HCT116 (cell line): ENCODE measurements around the gene CFAP97D2. TPM values are rescaled to one million over a fixed set of nuclear protein-coding genes. Genes with fewer than 3 reads are reported as not detected.

Experiments
- ATAC-seq: fragments of 200-7000 bp; cut with Tn5 transposase; 2 replicates; pipeline ENCODE4 v1.9.1; 2020; ENCODE audit warnings: mild to moderate bottlenecking, moderate library complexity
- BruUV-seq: library from RNA; stranded (reverse); fragments of 400-500 nt; replicated peaks from 2 replicates; lab custom pipeline; 2021; lab: Mats Ljungman, UMichigan
- CTCF ChIA-PET: fragments of 300-600 bp; sonication (Branson Sonifier 250); formaldehyde crosslinking; loops from one replicate; lab custom pipeline; 2021; ENCODE audit warnings: antibody characterized with exemption; lab: Charles Lee
- POLR2A ChIA-PET: fragments of 300-600, 350-600 bp; sonication (Branson Sonifier 250); formaldehyde crosslinking; loops from one replicate; lab custom pipeline; 2021; ENCODE audit warnings: antibody characterized with exemption; lab: Charles Lee
- RAD21 ChIA-PET, 2 experiments: fragments of 300-600 bp; sonication (Branson Sonifier 250); formaldehyde crosslinking; loops; one replicate each; lab custom pipeline; 2023; ENCODE audit warnings: low total read pairs in 2 of 2; ENCODE audit not compliant: uncharacterized antibody in 2 of 2, unreplicated experiment in 2 of 2, low non-redundant PET in 1 of 2; lab: Charles Lee
- DNase-seq: peaks from one replicate; pipeline ENCODE4 v3.0.0-alpha.2; 2010; ENCODE audit warnings: low read depth, low spot score
- H2AFZ ChIP-seq: fragments of 200-600 bp; shearing (Covaris generic), sonication (generic); 2 replicates; pipeline ENCODE4 v1.6.1; 2017; ENCODE audit warnings: low read depth, mixed run types, mixed read lengths, antibody characterized with exemption, low read length; ENCODE audit not compliant: poor library complexity, severe bottlenecking
- H3K27ac ChIP-seq: 2 replicates; pipeline ENCODE4 v1.5.1; 2012; ENCODE audit warnings: low read depth, low read length
- H3K27me3 ChIP-seq: fragments of 200-600 bp; sonication (generic); 2 replicates; pipeline ENCODE4 v1.6.1; 2016; ENCODE audit warnings: mixed run types, low read length, mixed read lengths; ENCODE audit not compliant: insufficient read depth
- H3K36me3 ChIP-seq, 2 experiments: fragments of 200-500 bp in 1 of 2; fragments of 200-600 bp in 1 of 2; sonication (Bioruptor generic) in 1 of 2; sonication (generic) in 1 of 2; 2 replicates each; pipeline versions ENCODE4 v1.5.1 to v1.6.1; 2014 to 2016; ENCODE audit warnings: low read length in 2 of 2, inconsistent platforms in 1 of 2, mixed read lengths in 1 of 2, mixed run types in 1 of 2; ENCODE audit not compliant: insufficient read depth in 2 of 2, control insufficient read depth in 1 of 2
- H3K4me1 ChIP-seq, 2 experiments: fragments of 200-600 bp in 1 of 2; sonication (generic) in 1 of 2; 2 replicates each; pipeline versions ENCODE4 v1.5.1 to v1.6.1; 2012 to 2017; ENCODE audit warnings: low read length in 2 of 2, inconsistent platforms in 1 of 2, mild to moderate bottlenecking in 1 of 2, mixed read lengths in 1 of 2, mixed run types in 1 of 2, moderate library complexity in 1 of 2; ENCODE audit not compliant: insufficient read depth in 2 of 2, control insufficient read depth in 1 of 2
- H3K4me2 ChIP-seq: fragments of 200-600 bp; sonication (generic); 2 replicates; pipeline ENCODE4 v1.6.1; 2017; ENCODE audit warnings: mixed run types, low read length, mixed read lengths
- H3K4me3 ChIP-seq, 2 experiments: fragments of 200-600 bp in 1 of 2; sonication (generic) in 1 of 2; replicated peaks in 1 of 2; 2 replicates each; pipeline ENCODE4 v1.5.1; 2011 to 2016; ENCODE audit warnings: low read length in 2 of 2, control low read depth in 1 of 2, low read depth in 1 of 2, mild to moderate bottlenecking in 1 of 2, mixed read lengths in 1 of 2, mixed run types in 1 of 2
- H3K79me2 ChIP-seq: fragments of 200-600 bp; sonication (generic); 2 replicates; pipeline ENCODE4 v1.6.1; 2017; ENCODE audit warnings: mild to moderate bottlenecking, mixed run types, low read length, moderate library complexity, mixed read lengths; ENCODE audit not compliant: insufficient read depth
- H3K9ac ChIP-seq: fragments of 200-600 bp; sonication (generic); 2 replicates; pipeline ENCODE4 v1.6.1; 2016; ENCODE audit warnings: low read length, mixed read lengths
- H3K9me2 ChIP-seq: fragments of 200-600 bp; sonication (generic), shearing (Covaris generic); 2 replicates; pipeline ENCODE4 v1.6.1; 2017; ENCODE audit warnings: mixed run types, mild to moderate bottlenecking, moderate library complexity; ENCODE audit not compliant: insufficient read depth
- H3K9me3 ChIP-seq, 2 experiments: fragments of 200-500 bp in 1 of 2; fragments of 200-600 bp in 1 of 2; sonication (Bioruptor generic) in 1 of 2; sonication (generic) in 1 of 2; 2 replicates each; pipeline ENCODE4 v1.6.1; 2014 to 2017; ENCODE audit warnings: low read length in 2 of 2, mixed read lengths in 2 of 2, inconsistent platforms in 1 of 2, low read depth in 1 of 2, mild to moderate bottlenecking in 1 of 2, mixed run types in 1 of 2, moderate library complexity in 1 of 2; ENCODE audit not compliant: control insufficient read depth in 1 of 2, insufficient read depth in 1 of 2
- H4K20me1 ChIP-seq: fragments of 200-600 bp; sonication (generic), shearing (Covaris generic); 2 replicates; pipeline ENCODE4 v1.6.1; 2017; ENCODE audit warnings: mixed run types, mild to moderate bottlenecking, moderate library complexity; ENCODE audit not compliant: insufficient read depth
- CEBPB ChIP-seq: IDR thresholded peaks from 2 replicates; pipeline ENCODE4 v1.6.1; 2012; ENCODE audit warnings: low read depth
- EZH2 ChIP-seq: fragments of 200-600 bp; sonication (generic); IDR thresholded peaks from 2 replicates; pipeline ENCODE4 v1.6.1; 2017; ENCODE audit warnings: antibody characterized with exemption, mixed run types
- FOSL1 ChIP-seq: IDR thresholded peaks from 2 replicates; pipeline ENCODE4 v1.6.1; 2012; ENCODE audit warnings: low read depth
- JUND ChIP-seq: IDR thresholded peaks from 2 replicates; pipeline ENCODE4 v1.6.1; 2012
- POLR2AphosphoS5 ChIP-seq: IDR thresholded peaks from 2 replicates; pipeline ENCODE4 v1.6.1; 2011; ENCODE audit warnings: mild to moderate bottlenecking, low read depth, low read length, moderate library complexity
- RAD21 ChIP-seq: IDR thresholded peaks from 2 replicates; pipeline ENCODE4 v1.6.1; 2012; ENCODE audit warnings: low read depth, mild to moderate bottlenecking
- SIN3A ChIP-seq: IDR thresholded peaks from 2 replicates; pipeline ENCODE4 v1.6.1; 2012; ENCODE audit warnings: low read depth
- SP1 ChIP-seq: IDR thresholded peaks from 2 replicates; pipeline ENCODE4 v1.6.1; 2012; ENCODE audit warnings: low read depth
- YY1 ChIP-seq: IDR thresholded peaks from 2 replicates; pipeline ENCODE4 v1.6.1; 2011; ENCODE audit warnings: low read length, low read depth, moderate library complexity, mild to moderate bottlenecking; ENCODE audit not compliant: insufficient replicate concordance; ENCODE audit errors: extremely low read depth
- ZBTB33 ChIP-seq: IDR thresholded peaks from 2 replicates; pipeline ENCODE4 v1.6.1; 2011; ENCODE audit warnings: mild to moderate bottlenecking, low read length, moderate library complexity; ENCODE audit not compliant: insufficient replicate concordance; ENCODE audit errors: extremely low read depth
- ZFX ChIP-seq: fragments of 450-650 bp; IDR thresholded peaks from 2 replicates; pipeline ENCODE4 v1.6.1; 2017
- intact Hi-C: fragments of 100-400 bp; cut with micrococcal nuclease; formaldehyde crosslinking; loops from 2 replicates; pipeline ENCODE4 v1.10.0; 2022
- total RNA-seq: library from RNA; stranded (reverse); gene quantifications from one replicate; pipeline ENCODE4 v1.2.1, GENCODE V29; 2021; ENCODE audit not compliant: unreplicated experiment
- TF ChIP-seq, protein P1 (sequence below): IDR thresholded peaks from 2 replicates; pipeline ENCODE4 v1.6.1; 2012

Gene CFAP97D2
- total RNA-seq, 1 experiment from 2014 or later = not detected

DNA sequence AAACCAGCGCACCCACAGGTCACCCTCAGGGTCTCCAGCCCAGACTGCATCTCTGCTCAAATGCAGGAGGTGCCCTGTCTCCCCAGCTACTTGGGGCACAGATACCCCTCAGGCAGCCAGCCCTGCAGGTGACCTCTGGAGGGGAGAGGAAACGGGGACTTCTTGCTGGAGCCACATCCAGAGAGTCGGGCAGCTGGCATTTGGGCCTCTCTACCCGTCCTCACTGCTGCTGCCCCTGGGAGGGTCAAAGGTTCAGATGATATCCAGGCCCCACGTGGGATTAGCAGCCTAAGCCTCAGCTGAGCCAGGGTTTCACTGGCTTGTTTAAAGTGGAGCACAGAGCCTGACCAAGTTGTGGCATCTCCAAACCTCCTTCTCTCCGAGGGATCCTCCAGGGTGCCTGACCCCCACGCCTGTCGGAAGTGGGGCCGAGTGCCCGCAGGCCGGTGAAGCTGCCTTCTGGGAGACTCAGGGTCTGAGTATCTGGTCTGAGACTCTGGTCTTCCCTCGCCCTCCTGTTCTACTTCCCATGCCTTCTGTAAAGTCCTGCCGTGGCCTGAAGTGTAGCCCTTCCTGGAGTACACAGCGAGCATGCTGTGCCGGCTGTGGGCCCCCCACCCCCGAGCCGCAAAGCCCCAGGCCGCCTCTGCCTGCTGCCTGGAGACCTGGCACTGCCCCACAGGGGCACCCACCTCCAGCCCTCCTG, 48.8 kb upstream of the CFAP97D2 start:
- no TSS peak for BruUV-seq
- ATAC-seq (no peak), DNase-seq (no peak)
- Histone ChIP-seq H4K20me1 (no peaks in the 10 kb centered on the region), H3K36me3 (no peaks in the 10 kb centered on the region), H3K4me3 (peak overlapping the region; percentile 82), H3K27me3 (no peaks in the 10 kb centered on the region), H3K9ac (peak overlapping the region; percentile 80), H3K79me2 (peaks cover 64% of the 10 kb centered on the region), H3K9me3 (no peaks in the 10 kb centered on the region), H3K9me2 (no peaks in the 10 kb centered on the region), H3K4me2 (peak overlapping the region; percentile 94), H3K27ac (peak overlapping the region; percentile 60; the same call in 1 of the 2 replicates), H2AFZ (no peak overlapping the region), H3K4me1 (peaks cover 30 to 44% of the 10 kb centered on the region in 2 experiments)
- intact Hi-C loops = no loop called here
- TF ChIP-seq CEBPB (no peak), ZFX (no peak), ZBTB33 (no peak)
- ChIA-PET POLR2A (no interaction called here), RAD21 (no interaction called here), CTCF (no interaction called here)

- no TSS peak for BruUV-seq
Measured at GRCh38 chr13:114130837-114131582, 48.0 kb upstream of the CFAP97D2 start.

More at GRCh38 chr13:114130837-114131582, 48.0 kb upstream of the CFAP97D2 start:
- H3K36me3 ChIP-seq = no peaks in the 10 kb centered on the region
- no peaks in the 10 kb centered on the region for H4K20me1 ChIP-seq
- peak overlapping the region; percentile 39 for H3K27ac ChIP-seq
- ATAC-seq = peak; percentile 13; the same call in 1 of the 2 replicates
- no peaks in the 10 kb centered on the region for H3K9me2 ChIP-seq
- CTCF ChIA-PET = no interaction called here
- H3K4me1 ChIP-seq = peaks cover 30 to 44% of the 10 kb centered on the region in 2 experiments
- POLR2A ChIA-PET = no interaction called here
- H3K9me3 ChIP-seq = no peaks in the 10 kb centered on the region
- no peak for TF ChIP-seq JUND
- no peak for TF ChIP-seq ZBTB33
- TF ChIP-seq, protein P1, sequence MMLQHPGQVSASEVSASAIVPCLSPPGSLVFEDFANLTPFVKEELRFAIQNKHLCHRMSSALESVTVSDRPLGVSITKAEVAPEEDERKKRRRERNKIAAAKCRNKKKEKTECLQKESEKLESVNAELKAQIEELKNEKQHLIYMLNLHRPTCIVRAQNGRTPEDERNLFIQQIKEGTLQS = no peak
- no peak for TF ChIP-seq YY1
- no peak for TF ChIP-seq ZFX
- TF ChIP-seq SIN3A = no peak
- no peak for TF ChIP-seq FOSL1
- TF ChIP-seq RAD21 = no peak
- no peak for TF ChIP-seq POLR2AphosphoS5
- TF ChIP-seq EZH2 = no peak
- TF ChIP-seq SP1 = no peak
- TF ChIP-seq CEBPB = no peak
- H3K4me2 ChIP-seq = peak overlapping the region; percentile 94
- H3K4me3 ChIP-seq = peak overlapping the region; percentile 82
- no peak for DNase-seq
- no peak overlapping the region for H2AFZ ChIP-seq
- H3K27me3 ChIP-seq = no peaks in the 10 kb centered on the region
- RAD21 ChIA-PET = no interaction called here
- peak overlapping the region; percentile 80 for H3K9ac ChIP-seq
- peaks cover 60% of the 10 kb centered on the region for H3K79me2 ChIP-seq
- intact Hi-C loops = no loop called here
